K562 (cell line): ENCODE data around the gene GLP1R. TPM values are rescaled to one million over a fixed set of nuclear protein-coding genes. Genes with fewer than 3 reads are reported as not detected.
A peak's percentile ranks its signal among the peaks of the same experiment; 100 is the strongest.

ENCODE experiments used
- ATAC-seq: fragments of 200-7000 bp; cut with Tn5 transposase; 3 replicates; pipeline ENCODE4 v1.9.1; 2020; ENCODE audit warnings: moderate library complexity
- BruUV-seq: library from RNA; stranded (reverse); fragments of 400-500 nt; replicated peaks from 2 replicates; lab custom pipeline; 2021; lab: Mats Ljungman, UMichigan
- CTCF ChIA-PET: fragments of 300-600 bp; formaldehyde crosslinking; extraction: SDS; loops from one replicate; lab custom pipeline; 2021; ENCODE audit warnings: low intra/inter-chr PET ratio; lab: Yijun Ruan, JAX
- POLR2A ChIA-PET: fragments of 300-600, 350-650 bp; sonication (Branson Sonifier 250); formaldehyde crosslinking; extraction: SDS; loops from one replicate; lab custom pipeline; 2021; ENCODE audit warnings: antibody characterized with exemption, inconsistent platforms; lab: Yijun Ruan, JAX
- DNase-seq, 4 experiments: peaks; one replicate each; pipeline versions ENCODE4 v3.0.0 to v3.0.0-alpha.2; 2011 to 2018; ENCODE audit warnings: low spot score in 3 of 4, mixed read lengths in 3 of 4; ENCODE audit errors: extremely low read depth in 1 of 4
- FAIRE-seq: peaks from 2 replicates; lab custom pipeline; 2011; peaks lifted over from hg19 to GRCh38; lab: Jason Lieb, UNC
- H2AFZ ChIP-seq: 2 replicates; pipeline ENCODE4 v1.6.0; 2011; ENCODE audit warnings: low read depth, low read length, control low read depth, inconsistent platforms
- H3K27ac ChIP-seq: fragments of 200-600 bp; 3 replicates; pipeline ENCODE4 v1.8.0; 2011; ENCODE audit warnings: low read depth, mild to moderate bottlenecking, control low read depth, inconsistent platforms, low read length, moderate library complexity, mixed read lengths; ENCODE audit errors: extremely low read depth
- H3K27me3 ChIP-seq, 2 experiments: fragments of 300-600 bp in 1 of 2; 2 replicates in 1 of 2; 3 replicates in 1 of 2; pipeline versions ENCODE4 v1.6.0 to v1.8.0; 2011; ENCODE audit warnings: inconsistent platforms in 2 of 2, low read length in 2 of 2, mild to moderate bottlenecking in 1 of 2, mixed read lengths in 1 of 2, moderate library complexity in 1 of 2; ENCODE audit not compliant: control insufficient read depth in 2 of 2, insufficient read depth in 2 of 2
- H3K36me3 ChIP-seq: fragments of 300-600 bp; 3 replicates; pipeline ENCODE4 v1.8.0; 2011; ENCODE audit warnings: mild to moderate bottlenecking, low read length, inconsistent platforms; ENCODE audit not compliant: control insufficient read depth, insufficient read depth
- H3K4me1 ChIP-seq, 2 experiments: fragments of 200-600 bp in 1 of 2; replicated peaks in 1 of 2; 2 replicates in 1 of 2; 3 replicates in 1 of 2; pipeline versions ENCODE4 v1.5.1 to v1.8.0; 2011; ENCODE audit warnings: inconsistent platforms in 2 of 2, low read length in 2 of 2, mild to moderate bottlenecking in 1 of 2, mixed read lengths in 1 of 2, moderate library complexity in 1 of 2; ENCODE audit not compliant: control insufficient read depth in 2 of 2, insufficient read depth in 2 of 2
- H3K4me2 ChIP-seq: 2 replicates; pipeline ENCODE4 v1.6.1; 2011; ENCODE audit warnings: low read length, control low read depth, inconsistent platforms, mixed read lengths; ENCODE audit not compliant: insufficient read depth
- H3K4me3 ChIP-seq: fragments of 200-600 bp; sonication (generic), shearing (Covaris generic); 2 replicates; pipeline ENCODE4 v1.5.1; 2016; ENCODE audit warnings: control low read depth, inconsistent platforms
- H3K79me2 ChIP-seq: fragments of 200-600 bp; 3 replicates; pipeline ENCODE4 v1.8.0; 2011; ENCODE audit warnings: low read length, inconsistent platforms; ENCODE audit not compliant: control insufficient read depth, insufficient read depth
- H3K9ac ChIP-seq, 2 experiments: 2 replicates each; pipeline versions ENCODE4 v1.6.0 to v1.6.1; 2011; ENCODE audit warnings: low read depth in 2 of 2, low read length in 2 of 2, control low read depth in 1 of 2, inconsistent platforms in 1 of 2, mild to moderate bottlenecking in 1 of 2, mixed read lengths in 1 of 2; ENCODE audit not compliant: insufficient read depth in 1 of 2
- H3K9me1 ChIP-seq: one replicate; pipeline ENCODE4 v1.6.0; 2011; ENCODE audit warnings: inconsistent platforms, mild to moderate bottlenecking, low read length, moderate library complexity; ENCODE audit not compliant: control insufficient read depth, insufficient read depth
- H3K9me3 ChIP-seq: replicated peaks from 2 replicates; pipeline ENCODE4 v1.5.1; 2011; ENCODE audit warnings: low read depth, low read length, inconsistent platforms; ENCODE audit not compliant: control insufficient read depth, insufficient read depth
- H4K20me1 ChIP-seq: replicated peaks from 2 replicates; pipeline ENCODE4 v1.6.1; 2011; ENCODE audit warnings: low read length, inconsistent platforms, mixed read lengths; ENCODE audit not compliant: control insufficient read depth, insufficient read depth
- CBFA2T3 ChIP-seq: fragments of 450-650 bp; IDR thresholded peaks from 2 replicates; pipeline ENCODE4 v1.6.1; 2017
- ETV1 ChIP-seq: fragments of 450-650 bp; conservative IDR thresholded peaks from 2 replicates; pipeline ENCODE4 v1.6.1; 2016; ENCODE audit warnings: missing genetic modification characterization, control low read depth, low read depth, missing compliant biosample characterization
- GABPA ChIP-seq: fragments of 200-800 bp; sonication (Bioruptor generic); conservative IDR thresholded peaks from 2 replicates; pipeline ENCODE4 v1.6.1; 2016; ENCODE audit warnings: low read depth, missing genetic modification characterization, missing compliant biosample characterization
- MYC ChIP-seq, 2 experiments: fragments of 250-450 bp in 1 of 2; sonication (Bioruptor Pico) in 1 of 2; IDR thresholded peaks; 2 replicates each; pipeline versions ENCODE4 v1.5.1 to v1.6.1; 2012 to 2021; ENCODE audit warnings: low read depth in 2 of 2, borderline replicate concordance in 1 of 2, improper control_type of control experiment in 1 of 2, low read length in 1 of 2, mild to moderate bottlenecking in 1 of 2, moderate library complexity in 1 of 2
- TCF3 ChIP-seq: sonication (generic); formaldehyde crosslinking; IDR thresholded peaks from 2 replicates; pipeline ENCODE4 v1.4.0; 2020; ENCODE audit warnings: mild to moderate bottlenecking, missing genetic modification reagents
- WGBS: fragments of 100-300 bp; shearing (Covaris generic); methylation state at CpG from one replicate; pipeline ENCODE4 v1.1.6; 2016; ENCODE audit warnings: low coverage, mixed read lengths; ENCODE audit not compliant: insufficient coverage; ENCODE audit errors: missing lambda C conversion rate; 5-methylcytosine and 5-hydroxymethylcytosine counted together
- in situ Hi-C: fragments of 300-500 bp; cut with MboI; formaldehyde crosslinking; loops from 4 replicates; pipeline ENCODE4 v1.15.0; 2018; ENCODE audit warnings: inconsistent platforms, mixed read lengths
- intact Hi-C: fragments of 100-400 bp; cut with micrococcal nuclease; formaldehyde crosslinking; loops from 2 replicates; pipeline ENCODE4 v1.14.2; 2022
- polyA plus RNA-seq, 8 experiments: library from polyadenylated mRNA; depleted of rRNA in 4 of 8; stranded (reverse) in 5 of 8; unstranded in 3 of 8; fragments of >200 nt; fragmentation: Nextera tagmentation in 2 of 8; fragmentation: Illumina TruSeq in 1 of 8; extraction: Ambion mirVana in 2 of 8; extraction: Trizol in 1 of 8; gene quantifications; 2 replicates each; pipeline versions ENCODE4 v1.2.1 to v1.2.3, GENCODE V29; 2011 to 2014; ENCODE audit warnings: inconsistent platforms in 1 of 8, missing spikeins in 1 of 8
- total RNA-seq, 7 experiments: library from RNA; depleted of rRNA in 6 of 7; stranded (reverse); fragments of >200 nt in 6 of 7; fragmentation: Illumina TruSeq in 2 of 7; extraction: Trizol in 2 of 7; gene quantifications; 2 replicates each; pipeline versions ENCODE4 v1.2.1 to v1.2.3, GENCODE V29; 2011 to 2021; ENCODE audit warnings: low replicate concordance in 1 of 7
- TF ChIP-seq, protein P1 (sequence below): sonication (generic); formaldehyde crosslinking; IDR thresholded peaks from 2 replicates; pipeline ENCODE4 v1.8.0; 2022; ENCODE audit warnings: mild to moderate bottlenecking, missing genetic modification reagents

The GLP1R gene
- total and polyA plus RNA-seq, 9 of the 15 experiments (the other 6 are each of a cell fraction or from before 2014, with no cell fraction given), result not detected

DNA sequence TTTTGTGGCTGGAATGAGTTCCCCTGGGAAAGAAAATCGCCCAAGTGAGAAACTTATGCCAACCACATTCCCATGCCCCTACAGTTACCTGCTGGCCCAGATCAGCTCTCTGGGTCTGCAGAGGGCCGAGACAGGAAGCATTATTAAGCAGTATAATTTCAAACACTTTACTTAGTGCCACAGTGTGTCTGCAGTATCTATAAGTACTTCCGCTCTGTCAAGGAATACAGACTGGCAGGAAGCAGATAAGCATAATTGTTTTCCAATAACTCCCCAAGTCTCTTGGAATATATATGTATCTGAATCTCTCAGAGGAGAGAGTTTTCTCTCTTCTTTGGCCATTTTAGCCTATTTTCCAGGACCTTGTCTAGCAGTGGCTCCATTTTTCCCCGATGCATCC, 41.5 kb downstream of the GLP1R start:
- Histone ChIP-seq H3K9me1 (no peaks in the 10 kb centered on the region), H3K27ac (no peak overlapping the region), H2AFZ (no peak overlapping the region), H3K36me3 (no peaks in the 10 kb centered on the region)
- ATAC-seq, result no peak
- peak; percentile 36; the same call in 1 of the 2 replicates for TF ChIP-seq ETV1 (tag)
- 0 out of 2 replicates have a peak, but pooled peaks have one; percentile 31 for TF ChIP-seq TCF3 (CRISPR knock-in tag)
- TF ChIP-seq, protein P1, sequence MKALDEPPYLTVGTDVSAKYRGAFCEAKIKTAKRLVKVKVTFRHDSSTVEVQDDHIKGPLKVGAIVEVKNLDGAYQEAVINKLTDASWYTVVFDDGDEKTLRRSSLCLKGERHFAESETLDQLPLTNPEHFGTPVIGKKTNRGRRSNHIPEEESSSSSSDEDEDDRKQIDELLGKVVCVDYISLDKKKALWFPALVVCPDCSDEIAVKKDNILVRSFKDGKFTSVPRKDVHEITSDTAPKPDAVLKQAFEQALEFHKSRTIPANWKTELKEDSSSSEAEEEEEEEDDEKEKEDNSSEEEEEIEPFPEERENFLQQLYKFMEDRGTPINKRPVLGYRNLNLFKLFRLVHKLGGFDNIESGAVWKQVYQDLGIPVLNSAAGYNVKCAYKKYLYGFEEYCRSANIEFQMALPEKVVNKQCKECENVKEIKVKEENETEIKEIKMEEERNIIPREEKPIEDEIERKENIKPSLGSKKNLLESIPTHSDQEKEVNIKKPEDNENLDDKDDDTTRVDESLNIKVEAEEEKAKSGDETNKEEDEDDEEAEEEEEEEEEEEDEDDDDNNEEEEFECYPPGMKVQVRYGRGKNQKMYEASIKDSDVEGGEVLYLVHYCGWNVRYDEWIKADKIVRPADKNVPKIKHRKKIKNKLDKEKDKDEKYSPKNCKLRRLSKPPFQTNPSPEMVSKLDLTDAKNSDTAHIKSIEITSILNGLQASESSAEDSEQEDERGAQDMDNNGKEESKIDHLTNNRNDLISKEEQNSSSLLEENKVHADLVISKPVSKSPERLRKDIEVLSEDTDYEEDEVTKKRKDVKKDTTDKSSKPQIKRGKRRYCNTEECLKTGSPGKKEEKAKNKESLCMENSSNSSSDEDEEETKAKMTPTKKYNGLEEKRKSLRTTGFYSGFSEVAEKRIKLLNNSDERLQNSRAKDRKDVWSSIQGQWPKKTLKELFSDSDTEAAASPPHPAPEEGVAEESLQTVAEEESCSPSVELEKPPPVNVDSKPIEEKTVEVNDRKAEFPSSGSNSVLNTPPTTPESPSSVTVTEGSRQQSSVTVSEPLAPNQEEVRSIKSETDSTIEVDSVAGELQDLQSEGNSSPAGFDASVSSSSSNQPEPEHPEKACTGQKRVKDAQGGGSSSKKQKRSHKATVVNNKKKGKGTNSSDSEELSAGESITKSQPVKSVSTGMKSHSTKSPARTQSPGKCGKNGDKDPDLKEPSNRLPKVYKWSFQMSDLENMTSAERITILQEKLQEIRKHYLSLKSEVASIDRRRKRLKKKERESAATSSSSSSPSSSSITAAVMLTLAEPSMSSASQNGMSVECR (CRISPR knock-in tag), result no peak
- 0 out of 2 replicates have a peak, but pooled peaks have one; percentile 28 for TF ChIP-seq GABPA
- TF ChIP-seq CBFA2T3, result peak; percentile 22; the same call in 1 of the 2 replicates
- TF ChIP-seq MYC (IDR thresholded peaks at IDR 0.05; ENCODE audit: low read depth, low read length), result no peak
- no peak for TF ChIP-seq MYC (CRISPR knock-in tag; IDR thresholded peaks at IDR 0.05; ENCODE audit: borderline replicate concordance, low read depth)
- TF ChIP-seq, all 486 proteins: peak for 4
- H4K20me1 ChIP-seq, result peaks cover 4% of the 10 kb centered on the region
- intact Hi-C loops, result no loop called here
- H3K4me3 ChIP-seq, result no peak overlapping the region
- H3K4me1 ChIP-seq, result no peaks in the 10 kb centered on the region; a peak in 1 of 5 replicates
- H3K9me3 ChIP-seq, result no peaks in the 10 kb centered on the region
- ChIA-PET CTCF (interaction anchor here (0.6 kb wide), 1 partner anchor 117 kb away, joined by 3 read pairs; no protein-coding TSS in a partner anchor), POLR2A (interaction anchor here (0.6 kb wide), 2 partner anchors 543 to 579 kb away, joined by 3 to 4 read pairs; no protein-coding TSS in a partner anchor)
- H3K4me2 ChIP-seq, result no peak overlapping the region
- 1% methylated on average over 4 of the region's 4 CpGs for WGBS
- DNase-seq (no peak), FAIRE-seq (no peak)
- no TSS peak for BruUV-seq
- H3K27me3 ChIP-seq, result peaks cover 38 to 60% of the 10 kb centered on the region in 2 experiments
- in situ Hi-C loops, result no loop called here
- no peak overlapping the region for H3K9ac ChIP-seq
- H3K79me2 ChIP-seq, result no peaks in the 10 kb centered on the region
